ENCODE results near the gene MRFAP1L1.
"Not testable (repeated sequence)": the region's sequence is repeated elsewhere in the genome, so short reads cannot be mapped to it uniquely, and the experiment has no call there.

DNA sequence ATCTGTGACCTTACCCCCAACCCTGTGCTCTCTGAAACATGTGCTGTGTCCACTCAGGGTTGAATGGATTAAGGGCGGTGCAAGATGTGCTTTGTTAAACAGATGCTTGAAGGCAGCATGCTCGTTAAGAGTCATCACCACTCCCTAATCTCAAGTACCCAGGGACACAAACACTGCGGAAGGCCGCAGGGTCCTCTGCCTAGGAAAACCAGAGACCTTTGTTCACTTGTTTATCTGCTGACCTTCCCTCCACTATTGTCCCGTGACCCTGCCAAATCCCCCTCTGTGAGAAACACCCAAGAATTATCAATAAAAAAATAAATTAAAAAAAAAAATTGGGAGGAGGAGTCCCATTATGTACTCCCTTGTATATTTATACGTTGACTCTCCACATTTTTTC, 46.7 kb upstream of the MRFAP1L1 start:
- TF ChIP-seq EZH2 (IDR thresholded peaks at IDR 0.05; ENCODE audit: insufficient read depth, poor library complexity, severe bottlenecking); EZH2phosphoT487 (IDR thresholded peaks at IDR 0.05; ENCODE audit: insufficient read depth, low read depth): not testable (repeated sequence)
